C4-2B (cell line): Measurements from ENCODE around the gene ZNF804B.

ENCODE experiments used
- H3K27ac ChIP-seq: fragments of 450-650 bp; 2 replicates; pipeline ENCODE4 v1.5.1; 2017
- ZFX ChIP-seq: fragments of 450-650 bp; IDR thresholded peaks from 2 replicates; pipeline ENCODE4 v1.6.1; 2017
- TF ChIP-seq, protein P1 (sequence below): fragments of 450-650 bp; conservative IDR thresholded peaks from 2 replicates; pipeline ENCODE4 v1.5.1; 2017; ENCODE audit warnings: mild to moderate bottlenecking

ZNF804B gene

DNA sequence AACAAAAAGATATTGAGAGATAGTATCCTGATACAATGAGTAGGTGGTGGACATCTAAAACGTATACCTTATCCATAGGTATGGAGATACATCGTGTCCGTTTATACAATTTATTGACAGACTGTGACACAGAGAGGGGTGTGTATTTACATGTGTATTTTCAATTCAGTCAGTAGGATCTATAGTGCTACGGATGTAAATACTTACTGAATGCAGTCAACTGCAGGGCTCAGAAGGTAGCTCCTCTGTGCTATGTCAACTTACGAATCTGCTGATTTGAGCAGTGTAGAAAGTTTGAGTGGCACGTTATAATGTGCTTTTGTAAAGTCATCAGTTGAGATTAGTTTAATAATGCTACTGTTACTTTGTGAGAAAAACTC lies 626 bp downstream of the ZNF804B start:
- no peak overlapping the region for H3K27ac ChIP-seq
- TF ChIP-seq, protein P1, sequence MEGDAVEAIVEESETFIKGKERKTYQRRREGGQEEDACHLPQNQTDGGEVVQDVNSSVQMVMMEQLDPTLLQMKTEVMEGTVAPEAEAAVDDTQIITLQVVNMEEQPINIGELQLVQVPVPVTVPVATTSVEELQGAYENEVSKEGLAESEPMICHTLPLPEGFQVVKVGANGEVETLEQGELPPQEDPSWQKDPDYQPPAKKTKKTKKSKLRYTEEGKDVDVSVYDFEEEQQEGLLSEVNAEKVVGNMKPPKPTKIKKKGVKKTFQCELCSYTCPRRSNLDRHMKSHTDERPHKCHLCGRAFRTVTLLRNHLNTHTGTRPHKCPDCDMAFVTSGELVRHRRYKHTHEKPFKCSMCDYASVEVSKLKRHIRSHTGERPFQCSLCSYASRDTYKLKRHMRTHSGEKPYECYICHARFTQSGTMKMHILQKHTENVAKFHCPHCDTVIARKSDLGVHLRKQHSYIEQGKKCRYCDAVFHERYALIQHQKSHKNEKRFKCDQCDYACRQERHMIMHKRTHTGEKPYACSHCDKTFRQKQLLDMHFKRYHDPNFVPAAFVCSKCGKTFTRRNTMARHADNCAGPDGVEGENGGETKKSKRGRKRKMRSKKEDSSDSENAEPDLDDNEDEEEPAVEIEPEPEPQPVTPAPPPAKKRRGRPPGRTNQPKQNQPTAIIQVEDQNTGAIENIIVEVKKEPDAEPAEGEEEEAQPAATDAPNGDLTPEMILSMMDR, result no peak
- no peak for TF ChIP-seq ZFX

DNA sequence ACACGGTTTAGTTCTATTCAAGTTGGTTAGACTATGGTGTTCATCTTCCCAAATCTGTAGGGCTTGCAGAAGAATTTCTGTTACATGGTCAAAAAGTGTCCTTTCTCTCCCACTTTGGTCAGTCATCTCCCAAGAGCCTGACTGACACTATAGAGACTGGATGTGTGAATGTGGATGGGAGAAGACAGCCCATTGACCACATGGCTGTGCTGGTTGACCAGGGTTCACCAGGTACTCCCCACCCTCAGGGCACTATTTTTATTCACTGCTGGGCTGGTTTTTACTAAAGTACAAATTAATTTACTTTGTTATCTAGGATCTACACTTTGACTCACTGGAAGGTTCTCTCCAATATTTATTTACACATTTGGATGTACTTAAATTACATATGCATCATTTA lies 2.3 kb downstream of the ZNF804B start:
- H3K27ac ChIP-seq, result no peak overlapping the region
- TF ChIP-seq, protein P1, result no peak
- TF ChIP-seq ZFX, result no peak

DNA sequence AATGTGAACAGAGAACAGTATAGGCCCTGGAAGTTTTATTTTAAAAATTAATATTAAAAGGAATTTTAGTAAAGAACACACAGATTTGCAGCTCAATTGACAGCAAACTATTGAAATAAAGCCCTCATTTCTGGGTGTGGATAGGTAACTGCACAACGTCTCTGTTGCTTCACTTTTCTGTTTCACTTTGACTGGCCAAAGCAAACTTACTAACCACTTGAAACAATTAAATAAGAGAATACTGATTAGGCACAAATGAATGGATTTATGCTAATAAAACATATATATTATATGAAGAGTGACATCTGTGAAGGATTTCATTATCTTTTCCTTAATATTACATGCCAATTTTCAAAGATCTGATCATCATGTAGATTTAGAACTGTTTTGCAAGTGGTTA lies 11.9 kb downstream of the ZNF804B start:
- H3K27ac ChIP-seq, result no peak overlapping the region
- TF ChIP-seq, protein P1, result no peak
- no peak for TF ChIP-seq ZFX

DNA sequence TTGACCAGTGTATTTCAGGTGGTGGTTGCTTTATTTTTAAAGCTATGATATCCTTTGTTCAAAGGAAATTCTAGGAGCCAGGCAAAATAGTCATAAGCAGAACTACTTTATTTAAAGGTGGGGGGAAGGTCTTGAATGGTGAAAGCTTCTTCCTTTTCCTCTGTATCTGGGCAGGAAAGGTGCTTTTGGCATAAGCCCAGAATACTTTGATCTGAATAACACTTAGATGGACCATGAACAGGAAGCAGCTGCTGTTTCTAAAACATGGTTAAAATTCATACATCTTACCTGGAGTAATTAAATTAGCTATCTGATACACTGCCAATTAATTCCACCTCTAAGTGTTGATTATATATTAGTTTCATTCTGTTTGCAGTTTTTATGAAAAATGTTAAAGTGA lies 13.3 kb downstream of the ZNF804B start:
- TF ChIP-seq ZFX, result no peak
- TF ChIP-seq, protein P1, result no peak
- no peak overlapping the region for H3K27ac ChIP-seq

DNA sequence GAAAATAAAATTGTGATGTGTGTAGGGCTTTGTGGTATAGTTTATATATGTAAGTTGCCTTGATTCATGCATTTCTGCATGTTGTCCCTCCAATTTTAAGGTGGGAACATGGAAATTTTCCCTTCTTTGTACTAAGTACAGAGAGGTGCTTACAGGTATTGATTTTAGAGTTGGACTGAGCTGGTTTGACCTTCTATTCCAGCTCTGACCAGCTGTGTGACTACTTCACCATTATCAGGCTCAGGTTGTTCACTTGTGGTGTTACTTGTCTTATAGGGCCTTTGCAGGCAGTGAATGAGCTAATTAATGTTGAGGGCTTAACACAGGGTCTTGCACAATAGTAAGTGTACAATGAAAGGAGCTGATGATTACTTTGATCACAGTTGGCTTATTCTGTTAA lies 16.3 kb downstream of the ZNF804B start:
- TF ChIP-seq ZFX, result no peak
- TF ChIP-seq, protein P1, result no peak
- no peak overlapping the region for H3K27ac ChIP-seq

DNA sequence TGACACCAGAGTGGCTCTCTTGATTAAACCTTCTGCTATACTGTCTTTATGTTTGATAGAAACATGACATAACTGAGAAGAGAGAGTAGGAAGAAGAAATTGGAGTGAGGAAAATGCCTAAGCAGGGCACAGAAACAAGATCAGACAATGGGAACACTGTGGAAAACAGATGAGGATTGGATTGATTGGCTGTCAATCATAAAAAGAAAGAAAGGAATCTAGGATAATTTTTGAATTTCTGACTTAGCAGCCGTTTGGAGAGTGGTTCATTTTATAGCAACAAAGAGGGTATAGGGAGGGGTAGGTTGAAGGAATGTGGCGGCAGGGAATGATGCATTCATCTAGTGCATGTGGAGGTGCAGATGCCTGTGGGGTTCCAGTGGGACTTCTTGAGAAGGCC lies 28.3 kb downstream of the ZNF804B start:
- H3K27ac ChIP-seq, result no peak overlapping the region

DNA sequence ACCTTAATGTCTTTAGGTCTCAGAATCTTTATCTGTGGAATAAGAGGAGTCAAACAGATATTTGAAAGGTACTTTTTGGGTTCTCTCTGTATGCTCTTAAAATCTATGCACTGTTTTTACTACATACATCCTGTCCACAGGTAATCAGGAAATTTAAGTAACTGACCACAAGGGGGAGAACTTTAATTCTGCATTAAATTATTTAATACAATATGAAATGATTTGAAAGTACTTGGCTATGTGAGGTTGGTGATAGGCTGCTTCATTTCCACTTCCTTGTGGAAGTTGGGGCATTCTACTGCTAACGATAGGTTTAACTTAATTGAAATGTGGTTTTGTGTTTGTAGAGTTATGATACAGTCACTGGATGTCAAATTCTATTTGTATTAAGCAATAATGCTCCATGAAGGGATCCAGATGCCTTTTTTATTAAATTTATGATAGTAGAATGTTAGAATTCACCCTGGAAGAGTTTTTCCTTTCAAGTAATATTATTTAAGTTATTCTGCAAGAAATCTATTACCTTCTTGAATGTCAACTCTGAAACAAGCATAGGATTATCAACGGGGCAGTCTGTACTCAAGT lies 30.1 kb downstream of the ZNF804B start:
- TF ChIP-seq, protein P1, result peak; percentile 85
- TF ChIP-seq ZFX, result no peak

More for the DNA sequence above, 28.3 kb downstream of the ZNF804B start:
- TF ChIP-seq, protein P1, result no peak
- no peak for TF ChIP-seq ZFX

More for the DNA sequence above, 30.1 kb downstream of the ZNF804B start:
- H3K27ac ChIP-seq, result no peak overlapping the region
